ENCODE results near the gene EXT2.

The EXT2 gene

DNA sequence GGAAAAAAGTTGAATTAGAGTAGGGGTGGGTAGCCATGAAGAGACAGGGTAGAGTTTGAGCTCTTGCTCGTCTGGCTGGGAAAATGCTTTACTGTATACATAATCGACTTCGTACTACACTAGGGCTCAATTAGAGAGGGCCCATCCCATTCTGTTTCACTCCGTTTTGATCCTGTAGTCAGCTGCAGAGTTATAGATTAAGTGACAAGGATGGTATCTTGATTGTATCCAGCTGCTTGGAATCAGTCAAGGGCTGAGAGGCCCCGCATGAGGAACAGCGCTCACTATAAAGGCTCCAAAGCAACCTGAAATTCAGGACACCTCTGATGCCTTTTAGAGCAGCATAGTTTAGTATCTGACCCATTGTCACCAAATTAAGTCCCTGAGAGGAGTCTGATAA is 132.9 kb downstream of the EXT2 start:
- in situ Hi-C loops (cut with HindIII; ENCODE audit: low sequenced_read_pairs): no loop called here

DNA sequence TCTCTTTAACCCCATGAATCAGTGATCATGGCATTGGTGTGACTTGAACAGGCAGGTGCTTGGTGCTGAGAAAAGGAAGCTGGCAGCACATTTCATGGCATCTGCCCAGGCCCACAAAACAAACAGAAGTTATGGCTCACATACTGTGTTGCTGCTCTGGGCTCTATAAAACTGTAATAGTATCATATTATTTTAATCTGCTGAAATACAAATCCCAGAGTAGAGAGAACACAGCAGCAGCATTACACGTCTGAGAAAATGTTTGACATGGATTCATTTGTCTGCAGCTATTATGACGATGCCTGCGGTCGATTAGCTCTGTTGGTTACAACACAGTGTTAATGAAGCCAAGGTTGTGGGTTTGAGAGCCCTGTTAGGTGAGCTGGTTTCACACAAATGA is 133.6 kb downstream of the EXT2 start:
- in situ Hi-C loops (cut with HindIII; ENCODE audit: low sequenced_read_pairs): no loop called here

GRCh38 chr11:44229624-44230023 is 134.1 kb downstream of the EXT2 start:
- in situ Hi-C loops (cut with HindIII; ENCODE audit: low sequenced_read_pairs): no loop called here

DNA sequence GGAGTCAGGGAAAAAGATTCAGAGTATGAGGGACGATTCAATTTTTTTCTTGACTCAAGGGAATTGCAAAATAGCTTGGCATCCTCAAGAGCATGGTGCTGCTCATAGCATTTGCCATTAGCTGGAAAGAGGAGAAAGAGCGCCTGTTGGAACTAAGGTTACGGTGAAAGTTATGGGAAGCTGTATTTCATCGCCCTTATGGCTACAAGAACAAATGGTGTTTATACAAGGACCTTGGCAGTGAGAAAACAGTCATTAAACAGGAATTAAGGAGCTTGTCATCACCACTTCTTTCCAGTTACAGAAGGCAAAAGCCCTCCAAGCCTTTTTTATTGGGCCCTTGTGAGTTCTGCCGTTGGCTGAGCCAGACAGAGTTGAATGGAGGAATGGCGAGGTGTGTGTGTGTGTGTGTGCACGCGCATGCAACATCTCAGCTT is 140.3 kb downstream of the EXT2 start:
- in situ Hi-C loops (cut with HindIII; ENCODE audit: low sequenced_read_pairs): no loop called here

- in situ Hi-C loops (cut with HindIII; ENCODE audit: low sequenced_read_pairs): no loop called here
Measured at GRCh38 chr11:44236296-44236695, 140.8 kb downstream of the EXT2 start.

DNA sequence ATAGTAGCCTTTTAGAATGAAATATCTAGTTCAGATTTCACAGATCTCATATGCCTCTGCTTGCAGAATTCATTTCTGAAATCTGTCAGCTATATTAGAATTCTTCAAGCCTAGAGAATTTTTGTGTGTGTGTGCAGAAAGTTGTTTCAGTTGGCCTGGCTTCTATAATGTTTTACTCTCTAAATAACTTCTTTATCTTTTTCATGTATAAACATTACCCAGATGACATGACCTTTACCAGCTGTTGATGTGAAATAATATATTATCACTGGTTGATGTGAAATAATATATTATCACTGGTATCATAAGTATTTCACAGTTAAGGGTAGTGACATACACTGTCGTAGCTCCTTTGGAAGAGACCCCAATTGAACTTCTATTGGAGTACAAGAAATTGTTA is 141.7 kb downstream of the EXT2 start:
- in situ Hi-C loops (cut with HindIII; ENCODE audit: low sequenced_read_pairs): no loop called here

DNA sequence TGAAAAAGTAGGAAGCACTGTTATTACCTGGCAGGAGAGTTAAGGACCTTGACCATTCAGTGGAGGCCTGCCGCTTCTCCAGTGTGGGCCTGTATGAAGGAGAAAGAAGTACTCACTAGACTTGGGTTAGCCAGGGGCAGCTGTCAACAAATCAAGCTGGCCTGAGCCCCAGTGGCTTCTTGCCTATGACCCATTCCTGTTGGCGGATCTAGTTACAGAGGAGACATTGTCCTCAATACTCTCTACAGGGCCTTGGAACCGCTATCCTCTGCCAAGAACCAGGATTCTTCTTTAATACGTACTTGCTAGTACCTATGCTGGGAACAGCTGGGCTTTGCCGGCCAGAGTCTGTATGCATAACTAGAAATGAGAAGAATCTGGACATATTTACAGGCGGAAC is 146.4 kb downstream of the EXT2 start:
- in situ Hi-C loops (cut with HindIII; ENCODE audit: low sequenced_read_pairs): no loop called here

GRCh38 chr11:44243086-44243485 is 147.6 kb downstream of the EXT2 start:
- in situ Hi-C loops (cut with HindIII; ENCODE audit: low sequenced_read_pairs): no loop called here

DNA sequence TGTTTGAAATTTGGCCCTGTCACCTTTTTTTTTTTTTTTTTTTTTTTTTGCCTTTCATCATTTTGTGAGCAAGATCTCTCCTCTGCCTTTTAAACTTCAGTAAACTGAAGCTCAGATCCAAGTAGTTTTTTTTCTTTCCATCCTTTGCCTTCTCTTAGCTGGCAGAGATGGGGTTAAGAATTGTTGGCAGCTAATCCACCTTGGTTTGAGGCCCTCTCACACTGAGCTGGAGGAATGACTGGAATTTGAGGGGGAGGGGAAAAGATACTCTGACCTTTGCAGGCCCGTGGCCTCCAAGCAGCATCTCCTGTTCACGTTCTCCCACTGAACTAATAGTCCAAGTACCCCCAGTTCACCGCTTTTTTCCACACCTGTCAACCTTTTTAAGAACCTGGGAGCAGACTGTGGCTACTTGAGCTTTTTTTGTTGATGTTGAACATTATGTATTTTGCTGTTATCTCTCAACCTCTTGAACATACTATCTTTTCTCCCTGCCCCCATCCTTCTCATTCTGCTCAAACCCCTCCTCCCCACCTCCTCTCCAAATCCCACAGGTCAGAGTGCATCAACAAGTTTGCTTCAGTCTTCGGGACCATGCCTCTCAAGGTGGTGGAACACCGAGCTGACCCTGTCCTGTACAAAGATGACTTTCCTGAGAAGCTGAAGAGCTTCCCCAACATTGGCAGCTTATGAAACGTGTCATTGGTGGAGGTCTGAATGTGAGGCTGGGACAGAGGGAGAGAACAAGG is 148.3 kb downstream of the EXT2 start:
- in situ Hi-C loops (cut with HindIII; ENCODE audit: low sequenced_read_pairs): no loop called here

GRCh38 chr11:44244639-44245310 is 149.3 kb downstream of the EXT2 start:
- in situ Hi-C loops (cut with HindIII; ENCODE audit: low sequenced_read_pairs): no loop called here

DNA sequence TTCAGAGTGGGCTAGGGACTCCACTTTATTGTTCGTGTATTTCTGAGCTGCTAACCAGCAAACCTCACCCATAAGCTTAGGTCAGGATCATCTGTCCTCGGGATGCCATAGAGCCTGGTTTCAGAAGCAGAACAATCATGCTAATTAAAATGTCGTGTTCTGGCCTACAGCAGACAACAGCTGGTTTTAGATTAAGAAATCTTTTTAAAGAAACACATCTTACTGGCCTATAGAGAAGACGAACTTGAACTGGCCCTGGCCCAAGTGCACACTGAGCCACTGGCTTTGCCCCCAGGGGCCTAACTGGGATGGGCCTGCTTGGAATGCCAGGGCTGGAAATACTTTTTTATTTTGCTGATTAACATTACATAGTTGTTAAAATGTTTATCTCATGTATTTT is 151.2 kb downstream of the EXT2 start:
- in situ Hi-C loops (cut with HindIII; ENCODE audit: low sequenced_read_pairs): no loop called here

DNA sequence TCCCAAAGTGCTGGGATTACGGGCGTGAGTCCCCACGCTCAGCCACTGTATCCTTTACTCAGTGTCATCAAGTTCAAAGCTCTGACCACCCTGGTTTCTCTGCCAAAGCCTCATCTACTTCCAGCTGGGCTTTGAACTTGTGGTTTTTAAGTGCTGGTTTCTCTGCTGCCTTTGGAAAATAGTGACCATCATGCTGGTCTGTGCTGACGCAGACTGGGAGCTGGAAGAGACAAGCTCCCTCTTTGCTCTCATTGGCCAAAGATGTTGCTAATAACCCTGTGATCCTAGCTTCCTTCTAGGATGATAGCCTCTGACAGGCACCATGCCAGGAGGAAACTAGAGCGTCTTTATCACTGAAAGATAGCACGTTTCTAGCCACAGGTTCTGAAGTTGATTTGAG is 152.0 kb downstream of the EXT2 start:
- in situ Hi-C loops (cut with HindIII; ENCODE audit: low sequenced_read_pairs): no loop called here

DNA sequence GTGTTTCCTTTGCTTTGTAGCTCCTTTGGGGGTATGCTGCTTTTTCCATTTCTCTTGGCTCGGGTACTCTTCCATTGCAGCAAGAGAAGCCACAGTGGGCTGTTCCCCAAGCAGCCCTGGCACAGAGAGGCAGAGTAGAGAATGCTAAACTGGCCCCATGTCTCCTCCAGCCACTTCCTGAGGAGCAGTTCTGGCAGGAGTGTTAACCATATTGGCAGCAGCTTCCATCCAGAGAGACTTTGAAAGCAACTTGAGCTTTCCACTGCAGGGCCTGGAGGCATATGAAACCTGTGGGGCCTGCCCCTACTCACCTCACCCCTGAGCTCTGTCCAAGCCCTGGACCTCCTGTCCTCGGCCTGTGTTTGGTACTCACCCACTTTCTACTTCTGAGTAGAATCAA is 152.6 kb downstream of the EXT2 start:
- in situ Hi-C loops (cut with HindIII; ENCODE audit: low sequenced_read_pairs): no loop called here

GRCh38 chr11:44250421-44250820 is 154.9 kb downstream of the EXT2 start:
- in situ Hi-C loops (cut with HindIII; ENCODE audit: low sequenced_read_pairs): no loop called here

GRCh38 chr11:44252999-44253602 is 157.6 kb downstream of the EXT2 start:
- in situ Hi-C loops (cut with HindIII; ENCODE audit: low sequenced_read_pairs): no loop called here

DNA sequence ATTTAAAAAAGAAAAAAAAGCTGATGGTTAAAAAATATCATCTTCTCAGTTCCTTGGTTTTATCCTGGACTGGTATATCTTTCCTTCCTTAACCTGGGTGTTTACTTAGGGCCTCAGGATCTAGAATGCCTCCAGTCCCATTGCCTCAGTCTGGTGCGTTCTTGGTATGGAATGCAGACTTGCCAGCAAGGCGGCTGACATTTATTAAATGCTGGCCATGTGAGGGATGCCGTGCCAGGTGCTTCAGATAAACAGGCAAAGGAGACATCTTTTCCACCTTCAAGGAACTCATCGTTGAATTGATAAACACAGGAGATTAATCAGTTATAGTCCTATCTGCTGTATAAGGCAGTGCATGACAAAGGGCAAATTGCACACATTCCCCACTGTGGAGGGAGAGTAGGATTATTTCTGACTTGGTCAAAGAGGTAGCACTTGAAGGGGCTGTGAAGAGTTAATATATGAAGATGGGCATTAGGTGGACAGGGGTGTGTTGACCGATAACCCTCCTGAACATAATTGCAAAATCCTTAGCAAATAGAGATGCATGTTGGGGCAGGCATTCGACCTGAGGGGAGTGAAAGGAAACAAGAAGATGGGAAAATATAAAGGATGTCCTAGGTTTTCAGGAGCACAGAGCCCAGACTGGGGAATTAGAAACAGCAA is 160.1 kb downstream of the EXT2 start:
- in situ Hi-C loops (cut with HindIII; ENCODE audit: low sequenced_read_pairs): loop anchor here (5.0 kb wide), 1 partner anchor 67 kb away; no protein-coding TSS in a partner anchor

GRCh38 chr11:44256673-44257291 is 161.3 kb downstream of the EXT2 start:
- in situ Hi-C loops (cut with HindIII; ENCODE audit: low sequenced_read_pairs): loop anchor here (5.0 kb wide), 1 partner anchor 66 kb away; no protein-coding TSS in a partner anchor

GRCh38 chr11:44257338-44258189 is 162.1 kb downstream of the EXT2 start:
- in situ Hi-C loops (cut with HindIII; ENCODE audit: low sequenced_read_pairs): loop anchor here (5.0 kb wide), 1 partner anchor 65 kb away; no protein-coding TSS in a partner anchor

DNA sequence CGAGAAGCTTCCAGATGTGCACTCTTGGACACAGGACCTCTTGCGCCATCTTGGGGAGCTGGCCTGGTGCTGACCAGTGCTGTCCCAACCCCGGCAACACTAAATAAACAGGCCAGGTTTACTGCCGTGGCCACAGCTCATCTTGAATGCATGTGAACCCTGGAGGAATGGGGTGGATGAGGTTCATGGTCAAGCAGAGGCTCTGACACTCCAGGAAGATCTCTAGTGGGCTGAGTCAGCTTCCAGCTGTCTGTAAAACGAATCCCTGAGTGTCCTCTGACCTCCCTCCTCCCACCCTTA is 162.7 kb downstream of the EXT2 start:
- in situ Hi-C loops (cut with HindIII; ENCODE audit: low sequenced_read_pairs): loop anchor here (5.0 kb wide), 1 partner anchor 64 kb away; no protein-coding TSS in a partner anchor

DNA sequence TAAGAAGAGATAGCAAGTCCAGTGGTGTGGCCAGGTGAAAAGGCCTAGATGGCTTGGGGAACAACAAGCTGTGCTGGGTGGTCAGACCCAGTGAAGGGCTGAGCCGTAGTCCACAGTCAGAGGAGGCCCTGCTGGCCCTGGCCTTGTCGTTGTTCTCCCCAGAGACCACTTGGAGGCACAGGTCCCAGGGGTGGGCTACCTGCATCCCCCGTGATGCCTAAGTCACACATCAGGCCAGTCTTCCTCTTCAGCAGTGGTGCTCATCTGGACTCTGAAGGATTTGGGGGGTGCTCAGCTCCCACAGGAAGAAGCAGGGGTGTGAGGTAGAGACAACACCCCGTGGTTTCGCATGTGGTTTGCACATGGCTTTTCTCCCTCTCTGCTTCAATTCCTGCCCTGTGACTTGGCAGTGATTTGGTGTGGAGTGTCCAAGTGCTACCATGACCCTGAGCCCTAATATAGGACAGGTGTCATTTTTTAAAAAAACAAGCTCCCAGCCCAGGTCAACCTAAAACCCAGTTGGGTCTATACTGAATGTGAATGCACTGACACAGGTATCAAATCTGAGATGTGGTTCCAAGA is 163.5 kb downstream of the EXT2 start:
- in situ Hi-C loops (cut with HindIII; ENCODE audit: low sequenced_read_pairs): loop anchor here (5.0 kb wide), 1 partner anchor 63 kb away; no protein-coding TSS in a partner anchor

Measured in endothelial cell of hepatic sinusoid (primary cell).